ENCODE measurements around the gene TMEM181.

- TF ChIP-seq CTCF (IDR thresholded peaks at IDR 0.05), result no peak
- TF ChIP-seq POLR2A (IDR thresholded peaks at IDR 0.05), result no peak
Observed at GRCh38 chr6:158565482-158566040, 5.7 kb downstream of the TMEM181 start.

Data from esophagus squamous epithelium (tissue), 4 donors.